A549 (cell line): Measurements from ENCODE around the gene GIMAP4. TPM values are rescaled to one million over a fixed set of nuclear protein-coding genes. Genes with fewer than 3 reads are reported as not detected.
"Not testable (repeated sequence)": the region's sequence is repeated elsewhere in the genome, so short reads cannot be mapped to it uniquely, and the experiment has no call there.

Source experiments
- ATAC-seq, 2 experiments: fragments of 200-7000 bp in 1 of 2; fragments of >200 bp in 1 of 2; cut with Nextera tagmentation in 1 of 2; cut with Tn5 transposase in 1 of 2; 3 replicates each; pipeline versions ENCODE4 v1.8.0 to v1.9.1; 2018 to 2020; ENCODE audit warnings: mild to moderate bottlenecking in 1 of 2, moderate library complexity in 1 of 2
- CTCF ChIA-PET: fragments of 300-600 bp; sonication (Branson Sonifier 250); formaldehyde crosslinking; extraction: SDS; loops from one replicate; lab custom pipeline; 2021; ENCODE audit warnings: antibody characterized with exemption, inconsistent platforms; lab: Yijun Ruan, JAX
- POLR2A ChIA-PET: fragments of 350-600 bp; formaldehyde crosslinking; extraction: SDS; loops from one replicate; lab custom pipeline; 2021; ENCODE audit warnings: antibody characterized with exemption, inconsistent platforms; lab: Yijun Ruan, JAX
- DNase-seq, 2 experiments: peaks; one replicate each; pipeline versions ENCODE4 v3.0.0 to v3.0.0-alpha.2; 2011 to 2016; ENCODE audit warnings: low read depth in 1 of 2, low spot score in 1 of 2
- FAIRE-seq: peaks from 2 replicates; lab custom pipeline; 2011; peaks lifted over from hg19 to GRCh38; lab: Jason Lieb, UNC
- H3K27ac ChIP-seq, 2 experiments: fragments of >200 bp; sonication (Bioruptor Twin); formaldehyde crosslinking; 3 replicates each; pipeline ENCODE4 v1.5.1; 2016 to 2017
- H3K4me1 ChIP-seq: fragments of >200 bp; sonication (Bioruptor Twin); formaldehyde crosslinking; 3 replicates; pipeline ENCODE4 v1.6.1; 2016
- H3K4me2 ChIP-seq: fragments of >200 bp; sonication (Bioruptor Twin); formaldehyde crosslinking; 3 replicates; pipeline ENCODE4 v1.6.1; 2016
- H3K4me3 ChIP-seq: fragments of >200 bp; sonication (Bioruptor Twin); formaldehyde crosslinking; 3 replicates; pipeline ENCODE4 v1.5.1; 2016
- H3K9me3 ChIP-seq: fragments of >200 bp; sonication (Bioruptor Twin); formaldehyde crosslinking; 3 replicates; pipeline ENCODE4 v1.6.1; 2016
- CBX8 ChIP-seq: fragments of 200-600 bp; sonication (generic); IDR thresholded peaks from 2 replicates; pipeline ENCODE4 v1.6.1; 2016
- CEBPB ChIP-seq, 2 experiments: fragments of >200 bp in 1 of 2; sonication (Bioruptor Twin) in 1 of 2; formaldehyde crosslinking in 1 of 2; IDR thresholded peaks; 2 replicates each; pipeline ENCODE4 v1.6.1; 2012 to 2016
- CHD2 ChIP-seq: fragments of 150-350 bp; IDR thresholded peaks from 2 replicates; pipeline ENCODE4 v1.6.1; 2014; ENCODE audit warnings: low read length; ENCODE audit not compliant: partially characterized antibody
- CHD4 ChIP-seq: fragments of 200-600 bp; sonication (generic); IDR thresholded peaks from 2 replicates; pipeline ENCODE4 v1.6.1; 2016; ENCODE audit warnings: antibody characterized with exemption, mild to moderate bottlenecking, borderline replicate concordance
- EP300 ChIP-seq, 2 experiments: fragments of >200 bp; sonication (Bioruptor Twin); formaldehyde crosslinking; IDR thresholded peaks; 2 replicates in 1 of 2; 3 replicates in 1 of 2; pipeline ENCODE4 v1.6.1; 2016 to 2017
- ESRRA ChIP-seq: fragments of 150-350 bp; IDR thresholded peaks from 2 replicates; pipeline ENCODE4 v1.6.1; 2014; ENCODE audit warnings: mild to moderate bottlenecking, low read length, borderline replicate concordance
- FOXS1 ChIP-seq: fragments of 250-450 bp; sonication (Bioruptor Pico); IDR thresholded peaks from 2 replicates; pipeline ENCODE4 v1.5.0; 2020; ENCODE audit warnings: mild to moderate bottlenecking, moderate library complexity
- HDAC2 ChIP-seq: fragments of 200-600 bp; sonication (generic); IDR thresholded peaks from 2 replicates; pipeline ENCODE4 v1.6.1; 2016
- HEYL ChIP-seq: fragments of 250-450 bp; sonication (Bioruptor Pico); IDR thresholded peaks from 2 replicates; pipeline ENCODE4 v1.8.0; 2021; ENCODE audit warnings: mild to moderate bottlenecking, moderate library complexity
- HOXA7 ChIP-seq: fragments of 250-450 bp; sonication (Bioruptor Pico); IDR thresholded peaks from 2 replicates; pipeline ENCODE4 v1.5.0; 2020; ENCODE audit warnings: mild to moderate bottlenecking, moderate library complexity
- HOXB5 ChIP-seq: fragments of 250-450 bp; sonication (Bioruptor Pico); IDR thresholded peaks from 2 replicates; pipeline ENCODE4 v1.5.0; 2020; ENCODE audit warnings: mild to moderate bottlenecking, moderate library complexity
- JUNB ChIP-seq: fragments of >200 bp; sonication (Bioruptor Twin); formaldehyde crosslinking; IDR thresholded peaks from 2 replicates; pipeline ENCODE4 v1.6.1; 2016
- KDM1A ChIP-seq: fragments of 200-600 bp; sonication (generic); IDR thresholded peaks from 2 replicates; pipeline ENCODE4 v1.6.1; 2016; ENCODE audit warnings: low read depth, mild to moderate bottlenecking
- KDM5A ChIP-seq: fragments of 200-600 bp; sonication (generic); IDR thresholded peaks from 2 replicates; pipeline ENCODE4 v1.6.1; 2016; ENCODE audit warnings: antibody characterized with exemption, mild to moderate bottlenecking
- MAZ ChIP-seq: fragments of 150-350 bp; IDR thresholded peaks from 2 replicates; pipeline ENCODE4 v1.6.1; 2014; ENCODE audit warnings: antibody characterized with exemption, low read depth, low read length, borderline replicate concordance
- NR3C1 ChIP-seq: fragments of >200 bp; sonication (Bioruptor Twin); formaldehyde crosslinking; IDR thresholded peaks from 3 replicates; pipeline ENCODE4 v1.6.1; 2017
- PHF8 ChIP-seq: fragments of 200-600 bp; sonication (generic); IDR thresholded peaks from 2 replicates; pipeline ENCODE4 v1.6.1; 2016; ENCODE audit warnings: low read depth, mild to moderate bottlenecking, antibody characterized with exemption, moderate library complexity, borderline replicate concordance
- POLR2A ChIP-seq: IDR thresholded peaks from 2 replicates; pipeline ENCODE4 v1.6.1; 2012; ENCODE audit warnings: mild to moderate bottlenecking, low read length
- RAD21 ChIP-seq, 2 experiments: fragments of >200 bp in 1 of 2; sonication (Bioruptor Twin) in 1 of 2; formaldehyde crosslinking in 1 of 2; IDR thresholded peaks in 1 of 2; conservative IDR thresholded peaks in 1 of 2; 2 replicates in 1 of 2; 3 replicates in 1 of 2; pipeline ENCODE4 v1.6.1; 2012 to 2018; ENCODE audit warnings: inconsistent platforms in 1 of 2
- RCOR1 ChIP-seq: fragments of 150-350 bp; IDR thresholded peaks from 2 replicates; pipeline ENCODE4 v1.6.1; 2014; ENCODE audit warnings: antibody characterized with exemption, low read length, low read depth
- RFX5 ChIP-seq: fragments of 450-650 bp; IDR thresholded peaks from 2 replicates; pipeline ENCODE4 v1.7.1; 2014; ENCODE audit warnings: antibody characterized with exemption, mild to moderate bottlenecking, moderate library complexity
- RNF2 ChIP-seq: fragments of 200-600 bp; sonication (generic); IDR thresholded peaks from 2 replicates; pipeline ENCODE4 v1.6.1; 2016; ENCODE audit warnings: low read depth, mild to moderate bottlenecking, antibody characterized with exemption, moderate library complexity, borderline replicate concordance
- SMC3 ChIP-seq: fragments of >200 bp; sonication (Bioruptor Twin); formaldehyde crosslinking; IDR thresholded peaks from 3 replicates; pipeline ENCODE4 v1.6.1; 2018; ENCODE audit warnings: inconsistent platforms
- TP53 ChIP-seq: fragments of 250-450 bp; sonication (Bioruptor Pico); IDR thresholded peaks from 2 replicates; pipeline ENCODE4 v1.5.0; 2021; ENCODE audit warnings: mild to moderate bottlenecking, moderate library complexity
- ZSCAN20 ChIP-seq: fragments of 250-450 bp; sonication (Bioruptor Pico); IDR thresholded peaks from 2 replicates; pipeline ENCODE4 v1.8.0; 2022; ENCODE audit warnings: mild to moderate bottlenecking, moderate library complexity
- WGBS: methylation state at CpG from one replicate; pipeline ENCODE4 v1.1.6; 2017; ENCODE audit errors: missing lambda C conversion rate; 5-methylcytosine and 5-hydroxymethylcytosine counted together
- polyA plus RNA-seq, 4 experiments: library from polyadenylated mRNA; depleted of rRNA in 3 of 4; stranded (reverse); fragments of >200 nt; fragmentation: RNase III in 1 of 4; extraction: RNeasy Plus Mini Kit Qiagen cat#74134 plus additional on column Dnase treatment in 1 of 4; gene quantifications; 2 replicates in 3 of 4; 3 replicates in 1 of 4; pipeline ENCODE4 v1.2.3, GENCODE V29; 2011 to 2017
- TF ChIP-seq, protein P1 (sequence below): fragments of 450-650 bp; IDR thresholded peaks from 2 replicates; pipeline ENCODE4 v1.6.1; 2014; ENCODE audit warnings: antibody characterized with exemption
- TF ChIP-seq, protein P2 (sequence below): IDR thresholded peaks from 2 replicates; pipeline ENCODE4 v1.6.1; 2012

GIMAP4 gene
- polyA plus RNA-seq, 2 of the 4 experiments (the other 2 are of a cell fraction) = not detected

DNA sequence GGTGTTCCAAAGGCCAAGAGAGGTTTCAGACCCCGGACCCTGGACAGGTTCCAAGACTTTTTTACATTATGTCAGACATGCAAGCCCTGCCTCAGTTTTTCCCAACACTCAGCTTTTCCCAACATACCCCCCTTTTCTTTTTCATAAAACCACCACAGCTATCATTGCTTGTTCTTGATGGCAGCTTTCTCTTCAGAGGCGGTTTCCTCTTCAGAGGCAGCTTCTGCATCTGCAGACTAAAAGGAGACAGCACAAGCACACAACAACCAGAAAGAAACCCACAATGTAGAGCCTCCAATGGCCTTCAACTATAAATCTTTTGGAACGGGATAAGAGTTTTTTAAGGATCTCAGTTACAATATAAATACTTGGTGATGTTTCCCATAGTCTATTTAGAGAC lies 45.7 kb downstream of the GIMAP4 start:
- DNase-seq (no peak), ATAC-seq (no peak), FAIRE-seq (peak; percentile 51)
- ChIA-PET POLR2A (no interaction called here), CTCF (no interaction called here)
- no peaks in the 10 kb centered on the region for H3K4me1 ChIP-seq
- no peak overlapping the region for H3K4me3 ChIP-seq
- TF ChIP-seq RCOR1 (no peak), HOXA7 (CRISPR knock-in tag) (no peak), KDM5A (no peak), KDM1A (no peak), PHF8 (no peak), TP53 (CRISPR knock-in tag) (no peak), RFX5 (no peak), JUNB (no peak), POLR2A (no peak), CEBPB (IDR thresholded peaks at IDR 0.05) (no peak), CHD2 (no peak)
- no peak overlapping the region for H3K27ac ChIP-seq
- H3K4me2 ChIP-seq = no peak overlapping the region
- no peaks in the 10 kb centered on the region for H3K9me3 ChIP-seq
- 10% methylated on average over 3 of the region's 3 CpGs for WGBS

DNA sequence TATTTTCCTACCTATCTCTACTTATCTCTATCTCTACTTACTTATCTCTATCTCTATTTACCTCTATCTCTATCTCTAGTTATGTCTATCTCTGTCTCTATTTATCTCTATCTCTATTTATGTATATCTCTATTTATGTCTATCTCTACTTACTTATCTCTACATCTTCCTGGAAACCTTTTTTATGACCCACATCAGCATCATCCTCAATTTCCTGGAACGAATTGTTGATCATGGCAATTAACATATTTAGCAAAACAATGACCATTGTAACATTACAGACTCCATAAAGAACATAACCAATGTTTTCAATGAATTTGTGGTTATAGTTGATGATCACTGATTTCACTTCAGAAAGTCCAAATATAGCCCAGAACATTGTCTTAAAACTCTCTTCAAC lies 46.7 kb downstream of the GIMAP4 start:
- ChIA-PET POLR2A (no interaction called here), CTCF (no interaction called here)
- H3K4me2 ChIP-seq = no peak overlapping the region
- TF ChIP-seq RAD21 (conservative IDR thresholded peaks at IDR 0.05 in 1 of 2, IDR thresholded peaks at IDR 0.05 in 1 of 2) (no peak), ESRRA (no peak), KDM1A (no peak), EP300 (IDR thresholded peaks at IDR 0.05) (no peak), MAZ (no peak), CBX8 (no peak), NR3C1 (no peak), RCOR1 (no peak), HOXB5 (CRISPR knock-in tag) (no peak), CEBPB (IDR thresholded peaks at IDR 0.05) (no peak), FOXS1 (CRISPR knock-in tag) (no peak), ZSCAN20 (CRISPR knock-in tag) (no peak), HDAC2 (no peak), CHD4 (no peak), RNF2 (no peak), RFX5 (no peak), HEYL (CRISPR knock-in tag) (no peak), SMC3 (no peak)
- TF ChIP-seq, protein P1, sequence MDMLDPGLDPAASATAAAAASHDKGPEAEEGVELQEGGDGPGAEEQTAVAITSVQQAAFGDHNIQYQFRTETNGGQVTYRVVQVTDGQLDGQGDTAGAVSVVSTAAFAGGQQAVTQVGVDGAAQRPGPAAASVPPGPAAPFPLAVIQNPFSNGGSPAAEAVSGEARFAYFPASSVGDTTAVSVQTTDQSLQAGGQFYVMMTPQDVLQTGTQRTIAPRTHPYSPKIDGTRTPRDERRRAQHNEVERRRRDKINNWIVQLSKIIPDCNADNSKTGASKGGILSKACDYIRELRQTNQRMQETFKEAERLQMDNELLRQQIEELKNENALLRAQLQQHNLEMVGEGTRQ = no peak
- TF ChIP-seq, protein P2, sequence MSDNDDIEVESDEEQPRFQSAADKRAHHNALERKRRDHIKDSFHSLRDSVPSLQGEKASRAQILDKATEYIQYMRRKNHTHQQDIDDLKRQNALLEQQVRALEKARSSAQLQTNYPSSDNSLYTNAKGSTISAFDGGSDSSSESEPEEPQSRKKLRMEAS = no peak
- TF ChIP-seq, all 56 proteins: peak for 0
- Histone ChIP-seq H3K4me3 (no peak overlapping the region), H3K9me3 (no peaks in the 10 kb centered on the region), H3K27ac (no peak overlapping the region), H3K4me1 (no peaks in the 10 kb centered on the region)
- no peak for DNase-seq
- no peak for ATAC-seq
- peak; percentile 28 for FAIRE-seq
- 0% methylated on average over 1 of the region's 1 CpG for WGBS

DNA sequence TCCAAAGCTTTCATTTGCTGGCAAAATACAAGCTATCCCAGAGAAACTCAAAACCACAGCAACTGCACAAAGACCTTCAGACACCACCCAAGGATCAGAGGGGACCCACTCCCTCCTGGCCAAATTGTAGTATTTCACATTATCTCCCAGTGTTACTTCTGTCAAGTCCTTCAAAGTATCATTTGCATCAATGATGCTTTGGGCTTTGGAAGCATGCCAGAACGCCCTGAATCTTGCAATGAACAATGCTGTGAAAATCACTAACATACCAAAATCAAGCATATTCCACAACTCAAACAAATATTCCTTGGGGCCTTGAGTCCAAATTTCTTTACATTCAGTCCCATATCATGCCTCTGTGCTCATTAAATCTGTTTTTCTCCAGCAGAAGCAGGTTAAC lies 47.2 kb downstream of the GIMAP4 start:
- H3K4me2 ChIP-seq, ATAC-seq, H3K27ac ChIP-seq, FAIRE-seq, CTCF ChIA-PET, DNase-seq, H3K4me3 ChIP-seq, POLR2A ChIA-PET, H3K4me1 ChIP-seq, H3K9me3 ChIP-seq: not testable (repeated sequence)
- 0% methylated on average over 1 of the region's 1 CpG for WGBS

DNA sequence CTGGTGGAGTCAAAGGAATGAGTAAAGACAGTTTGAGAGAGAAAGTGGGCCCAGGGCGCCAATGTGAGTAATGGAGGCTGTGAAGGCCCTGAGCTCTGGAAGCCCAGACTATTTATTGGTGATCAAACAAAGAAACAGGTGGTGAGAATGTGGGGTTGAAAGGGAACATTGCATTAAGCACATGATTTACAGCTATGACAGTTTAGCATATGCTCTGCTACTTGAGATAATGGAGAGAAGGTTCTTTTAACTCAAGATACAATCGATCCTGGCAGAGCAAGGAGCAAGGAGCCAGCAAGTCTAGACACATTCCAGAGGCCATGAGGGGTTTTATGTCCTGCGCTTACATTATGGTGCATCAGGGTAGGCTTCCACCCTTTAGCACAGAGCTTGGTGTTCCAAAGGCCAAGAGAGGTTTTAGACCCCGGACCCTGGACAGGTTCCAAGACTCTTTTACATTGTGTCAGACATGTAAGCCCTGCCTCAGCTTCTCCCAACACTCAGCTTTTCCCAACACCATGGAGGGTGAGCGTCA lies 48.1 kb downstream of the GIMAP4 start:
- POLR2A ChIA-PET, H3K4me3 ChIP-seq, H3K4me1 ChIP-seq, DNase-seq, CTCF ChIA-PET, H3K4me2 ChIP-seq, H3K27ac ChIP-seq, H3K9me3 ChIP-seq, FAIRE-seq, ATAC-seq: not testable (repeated sequence)
- 1% methylated on average over 4 of the region's 5 CpGs for WGBS
